ENCODE results near the gene FANCE. TPM values are rescaled to one million over a fixed set of nuclear protein-coding genes. Genes with fewer than 3 reads are reported as not detected.

Gene FANCE
- total RNA-seq, 1 donor, result 9.7 TPM

GRCh38 chr6:35463292-35463691 is 11.2 kb downstream of the FANCE start:
- DNase-seq (ENCODE audit: low read depth in 2 of 3, low spot score in 2 of 3), result no peak

- DNase-seq (ENCODE audit: low read depth in 2 of 3, low spot score in 2 of 3), result no peak
These were observed 13.5 kb downstream of the FANCE start for GRCh38 chr6:35465646-35466045.

GRCh38 chr6:35468181-35468979 is 16.2 kb downstream of the FANCE start, which contains the start of gene RPL10A:
TSS of gene RPL10A (plus strand) at chr6:35468401. CDS start at chr6:35468435, 34 bp downstream.
- DNase-seq (ENCODE audit: low read depth in 2 of 3, low spot score in 2 of 3), result peak; percentile 95 to 98 (median 96)

GRCh38 chr6:35468980-35469750 is 17.0 kb downstream of the FANCE start:
- no peak for DNase-seq (ENCODE audit: low read depth in 2 of 3, low spot score in 2 of 3)

- no peak for DNase-seq (ENCODE audit: low read depth in 2 of 3, low spot score in 2 of 3)
These were observed 17.9 kb downstream of the FANCE start for GRCh38 chr6:35469751-35470662.

- no peak for DNase-seq (ENCODE audit: low read depth in 2 of 3, low spot score in 2 of 3)
These were observed 18.6 kb downstream of the FANCE start for GRCh38 chr6:35470663-35471120.

GRCh38 chr6:35471836-35472345 is 19.8 kb downstream of the FANCE start:
- no peak for DNase-seq (ENCODE audit: low read depth in 2 of 3, low spot score in 2 of 3)

- no peak for DNase-seq (ENCODE audit: low read depth in 2 of 3, low spot score in 2 of 3)
These were observed 21.1 kb downstream of the FANCE start for GRCh38 chr6:35473075-35473849.

GRCh38 chr6:35473850-35474130 is 21.7 kb downstream of the FANCE start:
- DNase-seq (ENCODE audit: low read depth in 2 of 3, low spot score in 2 of 3), result no peak

GRCh38 chr6:35474131-35474941 is 22.2 kb downstream of the FANCE start:
- DNase-seq (ENCODE audit: low read depth in 2 of 3, low spot score in 2 of 3), result no peak

GRCh38 chr6:35474942-35475570 is 22.9 kb downstream of the FANCE start:
- DNase-seq (ENCODE audit: low read depth in 2 of 3, low spot score in 2 of 3), result no peak

GRCh38 chr6:35475573-35475972 is 23.4 kb downstream of the FANCE start:
- no peak for DNase-seq (ENCODE audit: low read depth in 2 of 3, low spot score in 2 of 3)

GRCh38 chr6:35476004-35476403 is 23.9 kb downstream of the FANCE start:
- no peak for DNase-seq (ENCODE audit: low read depth in 2 of 3, low spot score in 2 of 3)

GRCh38 chr6:35477028-35477427 is 24.9 kb downstream of the FANCE start:
- no peak for DNase-seq (ENCODE audit: low read depth in 2 of 3, low spot score in 2 of 3)

GRCh38 chr6:35477551-35478179 is 25.5 kb downstream of the FANCE start:
- DNase-seq (ENCODE audit: low read depth in 2 of 3, low spot score in 2 of 3), result no peak

GRCh38 chr6:35478259-35478658 is 26.1 kb downstream of the FANCE start:
- no peak for DNase-seq (ENCODE audit: low read depth in 2 of 3, low spot score in 2 of 3)

- no peak for DNase-seq (ENCODE audit: low read depth in 2 of 3, low spot score in 2 of 3)
These were observed 28.0 kb downstream of the FANCE start for GRCh38 chr6:35480176-35480575.

- no peak for DNase-seq (ENCODE audit: low read depth in 2 of 3, low spot score in 2 of 3)
These were observed 29.1 kb downstream of the FANCE start for GRCh38 chr6:35481226-35481625.
